ENCODE measurements around the gene DOLPP1. TPM values are rescaled to one million over a fixed set of nuclear protein-coding genes. Genes with fewer than 3 reads are reported as not detected.

The DOLPP1 gene, protein sequence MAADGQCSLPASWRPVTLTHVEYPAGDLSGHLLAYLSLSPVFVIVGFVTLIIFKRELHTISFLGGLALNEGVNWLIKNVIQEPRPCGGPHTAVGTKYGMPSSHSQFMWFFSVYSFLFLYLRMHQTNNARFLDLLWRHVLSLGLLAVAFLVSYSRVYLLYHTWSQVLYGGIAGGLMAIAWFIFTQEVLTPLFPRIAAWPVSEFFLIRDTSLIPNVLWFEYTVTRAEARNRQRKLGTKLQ
- 8.4 and 10.1 TPM in 2 replicates for total RNA-seq

DNA sequence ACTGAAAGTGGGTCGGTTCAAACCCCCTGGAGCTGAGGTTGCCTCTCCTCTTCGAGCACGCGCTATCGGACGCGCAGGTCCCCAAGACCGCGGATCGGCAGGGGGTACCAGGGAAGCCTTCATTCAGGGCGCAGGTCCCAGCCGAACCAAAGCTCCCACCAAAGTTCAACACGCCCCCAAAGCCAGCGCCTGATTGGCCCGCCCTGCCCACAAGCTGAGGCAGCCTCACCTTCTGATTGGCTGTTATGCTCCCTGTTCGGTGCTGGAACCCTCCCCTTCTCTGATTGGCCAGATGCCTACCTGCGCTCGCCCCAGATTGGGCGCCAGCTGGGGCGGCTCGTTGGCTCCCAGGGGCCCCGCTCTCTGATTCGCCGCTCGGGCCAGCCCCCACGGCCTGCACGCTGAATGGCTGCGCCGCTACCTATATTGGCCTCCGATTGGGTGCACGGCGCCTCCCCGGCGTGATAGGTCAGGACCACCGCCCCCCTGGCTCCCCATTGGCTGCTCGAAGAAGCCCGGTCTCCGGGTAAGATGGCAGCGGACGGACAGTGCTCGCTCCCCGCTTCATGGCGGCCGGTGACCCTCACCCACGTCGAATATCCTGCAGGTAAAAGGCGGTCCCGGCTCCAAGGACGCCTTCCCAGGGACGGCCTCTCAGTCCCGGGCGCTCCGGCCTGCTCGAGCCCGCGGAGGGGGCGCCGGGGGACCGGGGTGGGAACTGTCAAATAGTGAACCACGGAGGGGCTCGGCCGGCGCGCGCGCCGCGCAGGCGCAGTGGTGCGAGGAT lies at the start of gene DOLPP1:
Gene DOLPP1, plus strand, starts transcription at position 511 of the 787 bp plus-strand sequence. Its CDS starts 21 bp downstream, at position 532.

DNA sequence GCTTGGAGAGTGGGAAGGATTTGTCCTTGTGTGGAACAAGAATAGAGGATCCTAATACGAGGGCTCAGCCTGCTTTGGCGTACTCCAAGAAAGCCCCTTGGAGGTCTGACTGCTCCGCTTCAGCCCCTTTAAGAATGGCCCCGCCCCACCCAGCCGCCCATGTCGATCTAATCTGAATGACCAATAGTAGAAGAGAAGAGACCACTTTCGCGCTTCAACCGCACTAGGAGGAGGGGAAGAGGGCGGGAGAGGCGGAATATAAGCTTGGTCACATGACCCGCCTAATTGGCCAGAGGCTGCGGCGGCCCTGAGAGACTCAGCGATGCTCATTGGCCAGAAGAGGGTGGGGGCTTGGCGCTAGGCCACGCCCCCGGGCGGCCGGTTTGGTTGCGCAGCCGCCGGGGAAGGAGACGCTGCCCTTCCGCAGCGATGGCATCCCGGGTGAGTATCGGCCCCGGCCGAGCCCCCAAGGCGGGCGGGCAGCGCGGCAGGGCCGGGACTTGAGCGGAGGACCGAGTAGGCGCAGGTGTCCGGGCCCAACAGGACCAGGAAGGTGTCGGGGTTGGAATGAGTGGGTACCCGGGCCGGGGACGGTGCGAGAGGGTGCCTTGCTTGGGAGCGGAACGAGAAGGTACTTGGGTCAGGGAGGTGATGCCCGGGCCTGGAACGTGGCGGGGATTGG lies 44.5 kb upstream of the DOLPP1 start, which contains the start of gene MIGA2:
Gene MIGA2, plus strand, starts transcription at position 386 of the 682 bp plus-strand sequence. CDS start 3,969 bp downstream, outside the sequence.

DNA sequence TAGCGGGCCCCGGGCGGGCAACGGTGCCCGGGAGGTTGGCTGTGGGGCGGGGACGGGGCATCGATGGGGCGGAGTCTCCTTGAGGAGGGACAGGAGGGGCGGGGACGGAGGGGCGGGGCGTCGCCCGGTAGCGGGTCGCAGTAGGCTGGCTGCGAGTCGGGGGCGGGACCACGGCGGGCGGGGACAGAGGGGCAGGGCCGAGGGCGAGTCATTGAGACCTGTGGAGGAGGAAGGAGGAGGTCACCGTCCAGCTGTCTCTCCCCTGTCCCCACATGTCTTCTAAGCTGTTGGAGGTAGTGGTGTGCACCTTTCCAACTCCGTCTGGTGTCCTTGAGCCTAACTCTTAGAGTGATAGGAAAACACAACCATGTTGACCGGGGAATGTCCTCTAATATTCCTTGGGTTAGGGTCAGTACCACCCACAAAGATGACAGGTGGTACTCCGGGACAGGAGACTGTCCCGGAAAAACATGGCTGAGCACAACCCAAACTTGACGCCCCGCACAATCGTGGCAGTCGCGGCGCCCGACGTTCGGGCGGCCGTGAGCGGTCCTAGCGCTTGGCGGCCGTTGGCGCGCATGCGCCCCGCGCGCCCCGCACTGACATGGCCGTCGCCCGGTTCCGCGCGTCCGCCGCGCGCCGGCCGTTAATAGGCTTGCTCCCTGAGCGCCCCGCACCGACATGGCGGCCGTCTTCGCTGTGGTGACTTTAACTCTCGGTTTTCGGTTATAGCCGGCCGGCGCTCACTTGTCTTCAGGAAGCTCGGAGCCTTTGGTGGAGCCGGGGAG lies 30.0 kb downstream of the DOLPP1 start, which contains the start of the genes CRAT and PTPA:
Gene CRAT, minus strand, starts transcription at position 54 of the 788 bp plus-strand sequence. CDS start 284 bp downstream, outside the sequence.
Gene PTPA, plus strand, starts transcription at position 676 of the 788 bp plus-strand sequence. CDS start 186 bp downstream, outside the sequence.

Other genes with a start within 250 kb of the DOLPP1 start
- gene KYAT1, start 199.2 kb upstream of the DOLPP1 start, total RNA-seq = 10.8 and 11.7 TPM in 2 replicates
- gene LRRC8A, start 199.0 kb upstream of the DOLPP1 start, total RNA-seq = 85.0 and 88.0 TPM in 2 replicates
- not detected in 2 replicates for gene PHYHD1, start 160.1 kb upstream of the DOLPP1 start, total RNA-seq
- 29.6 and 46.4 TPM in 2 replicates for gene DOLK, start 133.5 kb upstream of the DOLPP1 start, total RNA-seq
- 32.5 and 35.7 TPM in 2 replicates for gene NUP188, start 133.4 kb upstream of the DOLPP1 start, total RNA-seq
- 30.5 and 36.1 TPM in 2 replicates for gene SH3GLB2, start 52.8 kb upstream of the DOLPP1 start, total RNA-seq
- 17.9 and 19.5 TPM in 2 replicates for gene MIGA2, start 44.5 kb upstream of the DOLPP1 start, total RNA-seq
- gene CRAT, start 29.7 kb downstream of the DOLPP1 start, total RNA-seq = 22.3 and 28.3 TPM in 2 replicates
- gene PTPA, start 30.3 kb downstream of the DOLPP1 start, total RNA-seq = 78.3 and 89.1 TPM in 2 replicates
- gene IER5L, start 97.2 kb downstream of the DOLPP1 start, total RNA-seq = 10.7 and 18.7 TPM in 2 replicates

All from epithelial cell of umbilical artery (primary cell).